Measurements from ENCODE around the gene MFF.

The MFF gene

GRCh38 chr2:227301523-227301922 is 23.5 kb upstream of the MFF start (continued):
- TF ChIP-seq ZNF692 (tag by site-specific recombination; IDR thresholded peaks at IDR 0.05), result no peak
- TF ChIP-seq ZNF580 (tag by site-specific recombination; IDR thresholded peaks at IDR 0.05), result no peak
- TF ChIP-seq ZNF639 (tag by site-specific recombination; IDR thresholded peaks at IDR 0.05), result no peak
- TF ChIP-seq ZNF544 (tag by site-specific recombination; IDR thresholded peaks at IDR 0.05), result no peak

- TF ChIP-seq ZNF394 (tag by site-specific recombination; IDR thresholded peaks at IDR 0.05; ENCODE audit: borderline replicate concordance) (no peak), ZNF2 (tag by site-specific recombination; IDR thresholded peaks at IDR 0.05) (no peak), ZNF155 (tag by site-specific recombination; IDR thresholded peaks at IDR 0.05) (no peak), ZBTB6 (tag by site-specific recombination; IDR thresholded peaks at IDR 0.05) (no peak), ZNF335 (tag by site-specific recombination; conservative IDR thresholded peaks at IDR 0.05) (no peak), PATZ1 (tag by site-specific recombination; IDR thresholded peaks at IDR 0.05) (no peak)
- Histone ChIP-seq H3K27ac (ENCODE audit: extremely low read depth, low read depth, low read length) (no peak overlapping the region), H3K9me3 (ENCODE audit: control insufficient read depth, insufficient read depth, low read depth, low read length) (no peaks in the 10 kb centered on the region), H3K4me3 (ENCODE audit: low read depth, low read length) (no peak overlapping the region), H3K36me3 (ENCODE audit: control insufficient read depth in 2 of 2, insufficient read depth in 1 of 2, low read length in 2 of 2) (no peaks in the 10 kb centered on the region), H3K4me1 (ENCODE audit: control insufficient read depth, insufficient read depth, low read length) (no peaks in the 10 kb centered on the region)
- POLR2A ChIA-PET, result no interaction called here
- CTCF ChIA-PET, result interaction anchor here (0.8 kb wide), 1 partner anchor 457 kb away, joined by 3 read pairs; no protein-coding TSS in a partner anchor
Measured at GRCh38 chr2:227308784-227309183, 16.3 kb upstream of the MFF start.

GRCh38 chr2:227310756-227311110 is 14.3 kb upstream of the MFF start:
- ChIA-PET CTCF (interaction anchor here (1.3 kb wide), 1 partner anchor 14 kb away, joined by 3 read pairs; no protein-coding TSS in a partner anchor), POLR2A (no interaction called here)
- Histone ChIP-seq H3K27ac (ENCODE audit: extremely low read depth, low read depth, low read length) (no peak overlapping the region), H3K4me1 (ENCODE audit: control insufficient read depth, insufficient read depth, low read length) (no peaks in the 10 kb centered on the region), H3K9me3 (ENCODE audit: control insufficient read depth, insufficient read depth, low read depth, low read length) (no peaks in the 10 kb centered on the region), H3K36me3 (ENCODE audit: control insufficient read depth in 2 of 2, insufficient read depth in 1 of 2, low read length in 2 of 2) (no peaks in the 10 kb centered on the region), H3K4me3 (ENCODE audit: low read depth, low read length) (no peak overlapping the region)
- TF ChIP-seq ZNF362 (tag by site-specific recombination; IDR thresholded peaks at IDR 0.05) (no peak), ZNF114 (tag by site-specific recombination; IDR thresholded peaks at IDR 0.05) (no peak), ZNF2 (tag by site-specific recombination; IDR thresholded peaks at IDR 0.05) (no peak), KLF8 (tag by site-specific recombination; IDR thresholded peaks at IDR 0.05) (no peak), ZNF777 (tag by site-specific recombination; IDR thresholded peaks at IDR 0.05; ENCODE audit: borderline replicate concordance) (no peak), ZSCAN16 (tag by site-specific recombination; IDR thresholded peaks at IDR 0.05) (no peak), SP7 (tag by site-specific recombination; IDR thresholded peaks at IDR 0.05) (no peak), TSHZ1 (tag by site-specific recombination; IDR thresholded peaks at IDR 0.05; ENCODE audit: borderline replicate concordance) (no peak), ZNF692 (tag by site-specific recombination; IDR thresholded peaks at IDR 0.05) (no peak), ZFHX2 (tag by site-specific recombination; conservative IDR thresholded peaks at IDR 0.05) (no peak), ZFP3 (tag by site-specific recombination; IDR thresholded peaks at IDR 0.05; ENCODE audit: low read depth) (no peak), ZNF133 (tag by site-specific recombination; IDR thresholded peaks at IDR 0.05) (no peak)

Data from HEK293 (cell line).